ENCODE data around the gene BHLHE40.
A peak's percentile ranks its signal among the peaks of the same experiment; 100 is the strongest.

BHLHE40 gene

DNA sequence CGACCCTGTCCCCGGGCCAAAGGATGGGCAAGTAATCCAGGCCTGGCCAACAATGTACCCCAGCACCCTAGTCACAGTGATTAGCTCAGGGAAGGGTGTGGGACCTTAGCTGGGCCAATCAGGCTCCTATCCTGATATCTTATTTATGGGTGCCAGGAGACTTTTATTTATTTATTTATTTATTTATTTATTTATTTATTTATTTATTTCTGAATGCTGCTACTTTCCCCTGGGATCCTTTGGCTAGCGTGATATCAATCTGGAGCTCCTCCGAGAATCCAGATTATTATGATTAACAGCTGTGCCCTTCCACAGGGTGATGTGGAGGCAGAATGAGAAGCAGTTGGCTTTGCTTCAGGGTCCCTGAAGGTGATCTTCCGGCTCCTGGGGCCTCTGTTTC lies 32.2 kb upstream of the BHLHE40 start (continued):
- TF ChIP-seq, protein P1, sequence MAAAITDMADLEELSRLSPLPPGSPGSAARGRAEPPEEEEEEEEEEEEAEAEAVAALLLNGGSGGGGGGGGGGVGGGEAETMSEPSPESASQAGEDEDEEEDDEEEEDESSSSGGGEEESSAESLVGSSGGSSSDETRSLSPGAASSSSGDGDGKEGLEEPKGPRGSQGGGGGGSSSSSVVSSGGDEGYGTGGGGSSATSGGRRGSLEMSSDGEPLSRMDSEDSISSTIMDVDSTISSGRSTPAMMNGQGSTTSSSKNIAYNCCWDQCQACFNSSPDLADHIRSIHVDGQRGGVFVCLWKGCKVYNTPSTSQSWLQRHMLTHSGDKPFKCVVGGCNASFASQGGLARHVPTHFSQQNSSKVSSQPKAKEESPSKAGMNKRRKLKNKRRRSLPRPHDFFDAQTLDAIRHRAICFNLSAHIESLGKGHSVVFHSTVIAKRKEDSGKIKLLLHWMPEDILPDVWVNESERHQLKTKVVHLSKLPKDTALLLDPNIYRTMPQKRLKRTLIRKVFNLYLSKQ (tag by site-specific recombination; IDR thresholded peaks at IDR 0.05; ENCODE audit: borderline replicate concordance), result peak; percentile 64; the same call in 1 of the 2 replicates
- TF ChIP-seq ZNF664 (tag by site-specific recombination; IDR thresholded peaks at IDR 0.05) (0 out of 2 replicates have a peak, but pooled peaks have one; percentile 50), ZNF555 (tag by site-specific recombination; conservative IDR thresholded peaks at IDR 0.05) (peak; percentile 80), ZBTB8A (tag by site-specific recombination; IDR thresholded peaks at IDR 0.05) (peak; percentile 61), ZNF558 (tag by site-specific recombination; IDR thresholded peaks at IDR 0.05) (peak; percentile 57; the same call in 1 of the 2 replicates), ZSCAN16 (tag by site-specific recombination; IDR thresholded peaks at IDR 0.05) (no peak), ZNF654 (tag by site-specific recombination; IDR thresholded peaks at IDR 0.05; ENCODE audit: low read depth) (peak; percentile 35; the same call in 1 of the 2 replicates), ZNF660 (tag by site-specific recombination; IDR thresholded peaks at IDR 0.05) (no peak), ZXDB (tag by site-specific recombination; IDR thresholded peaks at IDR 0.05) (peak; percentile 46; the same call in 1 of the 2 replicates), ZNF155 (tag by site-specific recombination; IDR thresholded peaks at IDR 0.05) (no peak), ZNF354C (tag by site-specific recombination; IDR thresholded peaks at IDR 0.05; ENCODE audit: borderline replicate concordance, low read depth) (0 out of 2 replicates have a peak, but pooled peaks have one; percentile 16), ZNF223 (tag by site-specific recombination; IDR thresholded peaks at IDR 0.05) (0 out of 2 replicates have a peak, but pooled peaks have one; percentile 37), ZNF629 (tag by site-specific recombination; IDR thresholded peaks at IDR 0.05) (peak; percentile 56; the same call in 1 of the 2 replicates)
- TF ChIP-seq, protein P2, sequence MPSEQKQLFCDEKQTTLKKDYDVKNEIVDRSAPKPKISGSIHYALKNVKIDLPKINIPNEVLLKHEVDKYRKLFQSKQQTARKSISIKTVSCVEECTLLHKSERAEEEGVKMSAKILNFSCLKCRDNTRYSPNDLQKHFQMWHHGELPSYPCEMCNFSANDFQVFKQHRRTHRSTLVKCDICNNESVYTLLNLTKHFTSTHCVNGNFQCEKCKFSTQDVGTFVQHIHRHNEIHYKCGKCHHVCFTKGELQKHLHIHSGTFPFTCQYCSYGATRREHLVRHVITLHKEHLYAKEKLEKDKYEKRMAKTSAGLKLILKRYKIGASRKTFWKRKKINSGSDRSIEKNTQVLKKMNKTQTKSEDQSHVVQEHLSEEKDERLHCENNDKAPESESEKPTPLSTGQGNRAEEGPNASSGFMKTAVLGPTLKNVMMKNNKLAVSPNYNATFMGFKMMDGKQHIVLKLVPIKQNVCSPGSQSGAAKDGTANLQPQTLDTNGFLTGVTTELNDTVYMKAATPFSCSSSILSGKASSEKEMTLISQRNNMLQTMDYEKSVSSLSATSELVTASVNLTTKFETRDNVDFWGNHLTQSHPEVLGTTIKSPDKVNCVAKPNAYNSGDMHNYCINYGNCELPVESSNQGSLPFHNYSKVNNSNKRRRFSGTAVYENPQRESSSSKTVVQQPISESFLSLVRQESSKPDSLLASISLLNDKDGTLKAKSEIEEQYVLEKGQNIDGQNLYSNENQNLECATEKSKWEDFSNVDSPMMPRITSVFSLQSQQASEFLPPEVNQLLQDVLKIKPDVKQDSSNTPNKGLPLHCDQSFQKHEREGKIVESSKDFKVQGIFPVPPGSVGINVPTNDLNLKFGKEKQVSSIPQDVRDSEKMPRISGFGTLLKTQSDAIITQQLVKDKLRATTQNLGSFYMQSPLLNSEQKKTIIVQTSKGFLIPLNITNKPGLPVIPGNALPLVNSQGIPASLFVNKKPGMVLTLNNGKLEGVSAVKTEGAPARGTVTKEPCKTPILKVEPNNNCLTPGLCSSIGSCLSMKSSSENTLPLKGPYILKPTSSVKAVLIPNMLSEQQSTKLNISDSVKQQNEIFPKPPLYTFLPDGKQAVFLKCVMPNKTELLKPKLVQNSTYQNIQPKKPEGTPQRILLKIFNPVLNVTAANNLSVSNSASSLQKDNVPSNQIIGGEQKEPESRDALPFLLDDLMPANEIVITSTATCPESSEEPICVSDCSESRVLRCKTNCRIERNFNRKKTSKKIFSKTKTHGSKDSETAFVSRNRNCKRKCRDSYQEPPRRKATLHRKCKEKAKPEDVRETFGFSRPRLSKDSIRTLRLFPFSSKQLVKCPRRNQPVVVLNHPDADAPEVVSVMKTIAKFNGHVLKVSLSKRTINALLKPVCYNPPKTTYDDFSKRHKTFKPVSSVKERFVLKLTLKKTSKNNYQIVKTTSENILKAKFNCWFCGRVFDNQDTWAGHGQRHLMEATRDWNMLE (tag by site-specific recombination; conservative IDR thresholded peaks at IDR 0.05; ENCODE audit: low read depth), result peak; percentile 91

DNA sequence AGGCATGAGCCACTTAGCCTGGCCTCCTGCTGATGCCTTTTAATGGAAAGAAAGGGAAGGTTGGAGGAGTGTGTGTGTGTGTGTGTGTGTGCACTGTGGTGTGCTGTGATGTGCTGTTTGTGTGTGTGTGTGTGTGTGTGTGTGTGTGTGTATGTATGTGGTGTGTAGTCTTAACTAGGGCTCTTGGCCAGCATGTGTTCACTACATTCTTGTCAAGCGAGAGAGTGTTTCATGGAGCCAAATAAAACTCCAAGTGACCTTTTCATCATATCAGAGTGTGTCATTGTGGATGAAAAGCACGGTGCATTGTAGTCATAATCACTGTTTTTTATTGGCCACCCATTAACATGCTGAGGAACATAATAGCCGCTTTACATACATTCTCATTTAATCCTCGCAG lies 30.8 kb upstream of the BHLHE40 start:
- Histone ChIP-seq H3K36me3 (ENCODE audit: control insufficient read depth in 2 of 2, insufficient read depth in 1 of 2, low read length in 2 of 2) (no peaks in the 10 kb centered on the region), H3K4me3 (ENCODE audit: low read depth, low read length) (no peak overlapping the region), H3K4me1 (ENCODE audit: control insufficient read depth, insufficient read depth, low read length) (no peaks in the 10 kb centered on the region), H3K9me3 (ENCODE audit: control insufficient read depth, insufficient read depth, low read depth, low read length) (no peaks in the 10 kb centered on the region), H3K27ac (ENCODE audit: extremely low read depth, low read depth, low read length) (no peak overlapping the region)
- CTCF ChIA-PET, result interaction anchor here (1.7 kb wide), 1 partner anchor 29 kb away, joined by 8 read pairs; no protein-coding TSS in a partner anchor
- POLR2A ChIA-PET, result no interaction called here
- TF ChIP-seq, protein P2 (tag by site-specific recombination; conservative IDR thresholded peaks at IDR 0.05; ENCODE audit: low read depth), result no peak
- TF ChIP-seq, protein P3, sequence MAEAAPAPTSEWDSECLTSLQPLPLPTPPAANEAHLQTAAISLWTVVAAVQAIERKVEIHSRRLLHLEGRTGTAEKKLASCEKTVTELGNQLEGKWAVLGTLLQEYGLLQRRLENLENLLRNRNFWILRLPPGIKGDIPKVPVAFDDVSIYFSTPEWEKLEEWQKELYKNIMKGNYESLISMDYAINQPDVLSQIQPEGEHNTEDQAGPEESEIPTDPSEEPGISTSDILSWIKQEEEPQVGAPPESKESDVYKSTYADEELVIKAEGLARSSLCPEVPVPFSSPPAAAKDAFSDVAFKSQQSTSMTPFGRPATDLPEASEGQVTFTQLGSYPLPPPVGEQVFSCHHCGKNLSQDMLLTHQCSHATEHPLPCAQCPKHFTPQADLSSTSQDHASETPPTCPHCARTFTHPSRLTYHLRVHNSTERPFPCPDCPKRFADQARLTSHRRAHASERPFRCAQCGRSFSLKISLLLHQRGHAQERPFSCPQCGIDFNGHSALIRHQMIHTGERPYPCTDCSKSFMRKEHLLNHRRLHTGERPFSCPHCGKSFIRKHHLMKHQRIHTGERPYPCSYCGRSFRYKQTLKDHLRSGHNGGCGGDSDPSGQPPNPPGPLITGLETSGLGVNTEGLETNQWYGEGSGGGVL (tag by site-specific recombination; IDR thresholded peaks at IDR 0.05), result peak; percentile 55
- TF ChIP-seq ZIC2 (tag by site-specific recombination; IDR thresholded peaks at IDR 0.05), result peak; percentile 93
- TF ChIP-seq, protein P4, sequence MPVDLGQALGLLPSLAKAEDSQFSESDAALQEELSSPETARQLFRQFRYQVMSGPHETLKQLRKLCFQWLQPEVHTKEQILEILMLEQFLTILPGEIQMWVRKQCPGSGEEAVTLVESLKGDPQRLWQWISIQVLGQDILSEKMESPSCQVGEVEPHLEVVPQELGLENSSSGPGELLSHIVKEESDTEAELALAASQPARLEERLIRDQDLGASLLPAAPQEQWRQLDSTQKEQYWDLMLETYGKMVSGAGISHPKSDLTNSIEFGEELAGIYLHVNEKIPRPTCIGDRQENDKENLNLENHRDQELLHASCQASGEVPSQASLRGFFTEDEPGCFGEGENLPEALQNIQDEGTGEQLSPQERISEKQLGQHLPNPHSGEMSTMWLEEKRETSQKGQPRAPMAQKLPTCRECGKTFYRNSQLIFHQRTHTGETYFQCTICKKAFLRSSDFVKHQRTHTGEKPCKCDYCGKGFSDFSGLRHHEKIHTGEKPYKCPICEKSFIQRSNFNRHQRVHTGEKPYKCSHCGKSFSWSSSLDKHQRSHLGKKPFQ (tag by site-specific recombination; IDR thresholded peaks at IDR 0.05), result peak; percentile 33; the same call in 1 of the 2 replicates
- TF ChIP-seq, protein P5, sequence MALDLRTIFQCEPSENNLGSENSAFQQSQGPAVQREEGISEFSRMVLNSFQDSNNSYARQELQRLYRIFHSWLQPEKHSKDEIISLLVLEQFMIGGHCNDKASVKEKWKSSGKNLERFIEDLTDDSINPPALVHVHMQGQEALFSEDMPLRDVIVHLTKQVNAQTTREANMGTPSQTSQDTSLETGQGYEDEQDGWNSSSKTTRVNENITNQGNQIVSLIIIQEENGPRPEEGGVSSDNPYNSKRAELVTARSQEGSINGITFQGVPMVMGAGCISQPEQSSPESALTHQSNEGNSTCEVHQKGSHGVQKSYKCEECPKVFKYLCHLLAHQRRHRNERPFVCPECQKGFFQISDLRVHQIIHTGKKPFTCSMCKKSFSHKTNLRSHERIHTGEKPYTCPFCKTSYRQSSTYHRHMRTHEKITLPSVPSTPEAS (tag by site-specific recombination; IDR thresholded peaks at IDR 0.05), result peak; percentile 98
- no peak for TF ChIP-seq ZNF223 (tag by site-specific recombination; IDR thresholded peaks at IDR 0.05)

Data from HEK293 (cell line).